Muscle of arm (tissue), 12 donors: Measurements from ENCODE around the gene MINDY4. TPM values are rescaled to one million over a fixed set of nuclear protein-coding genes. Genes with fewer than 3 reads are reported as not detected.

ENCODE experiments used
- DNase-seq: peaks from one replicate; pipeline ENCODE4 v3.0.0-alpha.2; 2013
- polyA plus RNA-seq, 12 donors: library from polyadenylated mRNA; unstranded; fragments of 120-200 nt; gene quantifications; one replicate each; pipeline ENCODE4 v1.2.1, GENCODE V29; 2013; ENCODE audit not compliant: insufficient read length in 12 of 12

The MINDY4 gene
- polyA plus RNA-seq, 12 donors = 3.8 to 20.0 (median 5.3) TPM; not detected in 1

GRCh38 chr7:30899066-30899465 lies 127.8 kb downstream of the MINDY4 start:
- DNase-seq = no peak

GRCh38 chr7:30899630-30900029 lies 128.4 kb downstream of the MINDY4 start:
- DNase-seq = no peak

GRCh38 chr7:30900053-30900452 lies 128.8 kb downstream of the MINDY4 start:
- no peak for DNase-seq

- no peak for DNase-seq
These were observed 129.7 kb downstream of the MINDY4 start for GRCh38 chr7:30900803-30901362.

- DNase-seq = no peak
These were observed 130.6 kb downstream of the MINDY4 start for GRCh38 chr7:30901856-30902255.

- DNase-seq = no peak
These were observed 131.2 kb downstream of the MINDY4 start for GRCh38 chr7:30902466-30902865.

GRCh38 chr7:30903146-30903545 lies 131.9 kb downstream of the MINDY4 start:
- DNase-seq = no peak

GRCh38 chr7:30904561-30904960 lies 133.3 kb downstream of the MINDY4 start:
- DNase-seq = no peak

GRCh38 chr7:30905078-30906012 lies 134.1 kb downstream of the MINDY4 start:
- DNase-seq = no peak

- no peak for DNase-seq
These were observed 134.8 kb downstream of the MINDY4 start for GRCh38 chr7:30906014-30906413.

- DNase-seq = no peak
These were observed 135.5 kb downstream of the MINDY4 start for GRCh38 chr7:30906515-30907240.

GRCh38 chr7:30907527-30908267 lies 136.5 kb downstream of the MINDY4 start:
- DNase-seq = no peak

GRCh38 chr7:30908681-30909080 lies 137.5 kb downstream of the MINDY4 start:
- DNase-seq = no peak

- no peak for DNase-seq
These were observed 138.2 kb downstream of the MINDY4 start for GRCh38 chr7:30909431-30909830.

- no peak for DNase-seq
These were observed 139.3 kb downstream of the MINDY4 start for GRCh38 chr7:30910411-30911073.

GRCh38 chr7:30911133-30911532 lies 139.9 kb downstream of the MINDY4 start:
- DNase-seq = no peak

GRCh38 chr7:30911561-30911969 lies 140.3 kb downstream of the MINDY4 start, which contains the start of gene AQP1:
Gene AQP1 (plus strand): TSS chr7:30911853. CDS start chr7:30911910, 57 bp downstream.
- DNase-seq = peak; percentile 86

GRCh38 chr7:30912021-30912730 lies 141.0 kb downstream of the MINDY4 start:
- no peak for DNase-seq

- no peak for DNase-seq
These were observed 141.4 kb downstream of the MINDY4 start for GRCh38 chr7:30912731-30912985.

- DNase-seq = no peak
These were observed 142.0 kb downstream of the MINDY4 start for GRCh38 chr7:30912986-30913811.
